SK-N-SH (cell line): ENCODE data around the gene GLTP. TPM values are rescaled to one million over a fixed set of nuclear protein-coding genes. Genes with fewer than 3 reads are reported as not detected.

Experiments used
- CTCF ChIA-PET: fragments of 300-600, 350-600 bp; formaldehyde crosslinking; extraction: SDS; loops from one replicate; lab custom pipeline; 2021; lab: Yijun Ruan, JAX
- POLR2A ChIA-PET: fragments of 350-600 bp; sonication (Branson Sonifier 250); formaldehyde crosslinking; extraction: SDS; loops from one replicate; lab custom pipeline; 2020; ENCODE audit warnings: antibody characterized with exemption, inconsistent platforms; lab: Yijun Ruan, JAX
- DNase-seq: peaks from one replicate; pipeline ENCODE4 v3.0.0; 2012
- H2AFZ ChIP-seq: fragments of 200-600 bp; sonication (generic); 2 replicates; pipeline ENCODE4 v1.8.1; 2016; ENCODE audit warnings: antibody characterized with exemption, mild to moderate bottlenecking, low read depth
- H3F3A ChIP-seq: fragments of 200-600 bp; sonication (generic); replicated peaks from 2 replicates; pipeline ENCODE3; 2016; ENCODE audit warnings: antibody characterized with exemption, mild to moderate bottlenecking; ENCODE audit not compliant: insufficient read depth
- H3K27ac ChIP-seq, 2 experiments: fragments of 200-500 bp in 1 of 2; fragments of 200-600 bp in 1 of 2; sonication (Bioruptor generic) in 1 of 2; sonication (generic), shearing (Covaris generic) in 1 of 2; 2 replicates each; pipeline versions ENCODE4 v1.5.1 to v1.6.1; 2014 to 2016; ENCODE audit warnings: low read depth in 2 of 2, inconsistent platforms in 1 of 2, low read length in 1 of 2, mild to moderate bottlenecking in 1 of 2, mixed read lengths in 1 of 2
- H3K27me3 ChIP-seq: fragments of 200-600 bp; sonication (generic), shearing (Covaris generic); 2 replicates; pipeline ENCODE4 v1.6.1; 2016; ENCODE audit warnings: mixed run types; ENCODE audit not compliant: insufficient read depth
- H3K36me3 ChIP-seq, 2 experiments: fragments of 200-500 bp in 1 of 2; fragments of 200-600 bp in 1 of 2; sonication (Bioruptor generic) in 1 of 2; sonication (generic) in 1 of 2; replicated peaks in 1 of 2; 2 replicates each; pipeline versions ENCODE3 to v1.5.1; 2014 to 2016; ENCODE audit warnings: low read length in 1 of 2, mild to moderate bottlenecking in 1 of 2; ENCODE audit not compliant: insufficient read depth in 2 of 2, control insufficient read depth in 1 of 2
- H3K4me1 ChIP-seq, 2 experiments: fragments of 200-500 bp in 1 of 2; fragments of 200-600 bp in 1 of 2; sonication (Bioruptor generic) in 1 of 2; sonication (generic), shearing (Covaris generic) in 1 of 2; 2 replicates each; pipeline versions ENCODE4 v1.5.1 to v1.6.1; 2014 to 2016; ENCODE audit warnings: low read depth in 1 of 2, low read length in 1 of 2, mixed run types in 1 of 2; ENCODE audit not compliant: insufficient read depth in 2 of 2, control insufficient read depth in 1 of 2
- H3K4me2 ChIP-seq: fragments of 200-600 bp; sonication (generic), shearing (Covaris generic); 2 replicates; pipeline ENCODE4 v1.6.1; 2017; ENCODE audit warnings: mixed run types
- H3K4me3 ChIP-seq, 2 experiments: fragments of 200-500 bp in 1 of 2; fragments of 200-600 bp in 1 of 2; sonication (Bioruptor generic) in 1 of 2; sonication (generic), shearing (Covaris generic) in 1 of 2; 2 replicates each; pipeline versions ENCODE4 v1.5.1 to v1.8.1; 2014 to 2016; ENCODE audit warnings: low read depth in 2 of 2, inconsistent platforms in 1 of 2, low read length in 1 of 2, mild to moderate bottlenecking in 1 of 2, mixed read lengths in 1 of 2, moderate library complexity in 1 of 2
- H3K79me2 ChIP-seq: fragments of 200-600 bp; sonication (generic); 2 replicates; pipeline ENCODE4 v1.8.1; 2017; ENCODE audit warnings: mild to moderate bottlenecking; ENCODE audit not compliant: insufficient read depth
- H3K9ac ChIP-seq: fragments of 200-600 bp; sonication (generic); 2 replicates; pipeline ENCODE4 v1.6.1; 2017; ENCODE audit warnings: mixed run types
- H3K9me2 ChIP-seq: fragments of 200-600 bp; sonication (generic); 2 replicates; pipeline ENCODE4 v1.6.1; 2017; ENCODE audit warnings: mixed run types
- H3K9me3 ChIP-seq: fragments of 200-600 bp; sonication (generic); 2 replicates; pipeline ENCODE4 v1.6.1; 2017; ENCODE audit warnings: mixed run types, mild to moderate bottlenecking, moderate library complexity
- H4K20me1 ChIP-seq: fragments of 200-600 bp; sonication (generic); 2 replicates; pipeline ENCODE4 v1.6.1; 2017; ENCODE audit warnings: mild to moderate bottlenecking, mixed run types; ENCODE audit not compliant: insufficient read depth
- CHD2 ChIP-seq: fragments of 150-350 bp; IDR thresholded peaks from 2 replicates; pipeline ENCODE4 v1.6.1; 2018; ENCODE audit warnings: low read length; ENCODE audit not compliant: partially characterized antibody
- CTCF ChIP-seq: fragments of 200-600 bp; sonication (generic); IDR thresholded peaks from 2 replicates; pipeline ENCODE4 v1.6.1; 2017; ENCODE audit warnings: antibody characterized with exemption, mild to moderate bottlenecking, moderate library complexity
- EZH2phosphoT487 ChIP-seq: fragments of 200-600 bp; sonication (generic); IDR thresholded peaks from 2 replicates; pipeline ENCODE4 v1.6.1; 2017; ENCODE audit warnings: low read depth, mixed run types, mild to moderate bottlenecking, antibody characterized with exemption, moderate library complexity, borderline replicate concordance
- FOSL2 ChIP-seq: IDR thresholded peaks from 2 replicates; pipeline ENCODE4 v1.4.0; 2012; ENCODE audit warnings: low read depth, mild to moderate bottlenecking, moderate library complexity, borderline replicate concordance
- GATA2 ChIP-seq: sonication (generic); formaldehyde crosslinking; IDR thresholded peaks from 2 replicates; pipeline ENCODE4 v1.5.0; 2020; ENCODE audit warnings: mild to moderate bottlenecking, missing genetic modification reagents
- MAX ChIP-seq: IDR thresholded peaks from 2 replicates; pipeline ENCODE4 v1.4.0; 2012; ENCODE audit warnings: low read depth
- MXI1 ChIP-seq: IDR thresholded peaks from 2 replicates; pipeline ENCODE4 v1.6.1; 2012; ENCODE audit warnings: mild to moderate bottlenecking, low read depth, low read length, improper control_type of control experiment
- NFIC ChIP-seq: IDR thresholded peaks from 2 replicates; pipeline ENCODE4 v1.4.0; 2012; ENCODE audit warnings: borderline replicate concordance
- NRF1 ChIP-seq: IDR thresholded peaks from 2 replicates; pipeline ENCODE4 v1.6.1; 2012; ENCODE audit warnings: low read depth, mild to moderate bottlenecking, low read length
- POLR2AphosphoS5 ChIP-seq: IDR thresholded peaks from 2 replicates; pipeline ENCODE4 v1.6.1; 2012; ENCODE audit warnings: low read depth, low read length
- RCOR1 ChIP-seq: fragments of 150-350 bp; IDR thresholded peaks from 2 replicates; pipeline ENCODE4 v1.6.1; 2017; ENCODE audit warnings: antibody characterized with exemption, low read length
- REST ChIP-seq: IDR thresholded peaks from 2 replicates; pipeline ENCODE4 v1.6.1; 2012; ENCODE audit warnings: mild to moderate bottlenecking, low read depth, low read length, moderate library complexity
- SIN3A ChIP-seq: IDR thresholded peaks from 2 replicates; pipeline ENCODE4 v1.6.1; 2012; ENCODE audit warnings: low read depth, mild to moderate bottlenecking, low read length, moderate library complexity, borderline replicate concordance
- SMC3 ChIP-seq: IDR thresholded peaks from 2 replicates; pipeline ENCODE4 v1.6.1; 2012; ENCODE audit warnings: low read depth, low read length, improper control_type of control experiment
- TCF12 ChIP-seq: IDR thresholded peaks from 2 replicates; pipeline ENCODE4 v1.4.0; 2012
- USF2 ChIP-seq: fragments of 150-350 bp; IDR thresholded peaks from 2 replicates; pipeline ENCODE4 v1.6.1; 2017; ENCODE audit warnings: antibody characterized with exemption, low read length, low read depth, borderline replicate concordance
- YY1 ChIP-seq: IDR thresholded peaks from 2 replicates; pipeline ENCODE4 v1.4.0; 2012; ENCODE audit warnings: low read depth, mild to moderate bottlenecking
- ZBTB33 ChIP-seq: IDR thresholded peaks from 2 replicates; pipeline ENCODE4 v1.4.0; 2012; ENCODE audit warnings: low read depth, borderline replicate concordance
- WGBS: methylation state at CpG from one replicate; pipeline ENCODE4 v1.1.6; 2017; ENCODE audit warnings: low lambda C conversion rate; 5-methylcytosine and 5-hydroxymethylcytosine counted together
- polyA plus RNA-seq, 3 experiments: library from polyadenylated mRNA; depleted of rRNA; stranded (reverse); fragments of >200 nt; gene quantifications; 2 replicates each; pipeline ENCODE4 v1.2.3, GENCODE V29; 2012

GLTP gene
- polyA plus RNA-seq, 1 of the 3 experiments (the other 2 are of a cell fraction): 23.0 TPM

GRCh38 chr12:109807954-109808643 lies 72.2 kb downstream of the GLTP start:
- CTCF ChIA-PET: interaction anchor here (1.0 to 1.5 kb wide), 2 partner anchors 37 to 414 kb away, joined by 3 to 8 read pairs; no protein-coding TSS in a partner anchor
- Histone ChIP-seq H3K9me3 (no peaks in the 10 kb centered on the region), H3K9me2 (no peaks in the 10 kb centered on the region), H3K36me3 (no peaks in the 10 kb centered on the region), H3K4me1 (no peaks in the 10 kb centered on the region), H3K4me2 (no peak overlapping the region), H3F3A (no peaks in the 10 kb centered on the region), H3K9ac (no peak overlapping the region), H4K20me1 (no peaks in the 10 kb centered on the region), H3K27ac (no peak overlapping the region), H2AFZ (no peak overlapping the region), H3K4me3 (no peak overlapping the region), H3K79me2 (no peaks in the 10 kb centered on the region)
- no peak for DNase-seq
- WGBS: 93% methylated on average over 3 of the region's 12 CpGs
- no peak for TF ChIP-seq NFIC
- no peak for TF ChIP-seq ZBTB33
- no peak for TF ChIP-seq USF2
- TF ChIP-seq TCF12: no peak
- TF ChIP-seq YY1: no peak
- TF ChIP-seq REST: no peak
- no peak for TF ChIP-seq POLR2AphosphoS5
- TF ChIP-seq GATA2: no peak
- TF ChIP-seq SIN3A: no peak
- TF ChIP-seq SMC3: no peak
- no peak for TF ChIP-seq MXI1
- TF ChIP-seq RCOR1: no peak
- no peak for TF ChIP-seq MAX
- no peak for TF ChIP-seq EZH2phosphoT487
- TF ChIP-seq CHD2: no peak
- TF ChIP-seq NRF1: no peak
- TF ChIP-seq CTCF: no peak
- TF ChIP-seq FOSL2: no peak
- TF ChIP-seq, all 33 proteins: peak for 0
- H3K27me3 ChIP-seq: no peaks in the 10 kb centered on the region
- POLR2A ChIA-PET: no interaction called here
